ENCODE data around the gene DLGAP4. TPM values are rescaled to one million over a fixed set of nuclear protein-coding genes. Genes with fewer than 3 reads are reported as not detected.
A peak's percentile ranks its signal among the peaks of the same experiment; 100 is the strongest.

The DLGAP4 gene
- 199 TPM for total RNA-seq (ENCODE audit: unreplicated experiment)
- long read RNA-seq, transcript DLGAP4-206 (7 exons, 3,110 nt), result major isoform, 12 of 42 reads
- long read RNA-seq, partial matches to known transcripts, result 6 of 42 reads
- long read RNA-seq, other reads (novel, unspliced or antisense), result 24 of 42 reads

DNA sequence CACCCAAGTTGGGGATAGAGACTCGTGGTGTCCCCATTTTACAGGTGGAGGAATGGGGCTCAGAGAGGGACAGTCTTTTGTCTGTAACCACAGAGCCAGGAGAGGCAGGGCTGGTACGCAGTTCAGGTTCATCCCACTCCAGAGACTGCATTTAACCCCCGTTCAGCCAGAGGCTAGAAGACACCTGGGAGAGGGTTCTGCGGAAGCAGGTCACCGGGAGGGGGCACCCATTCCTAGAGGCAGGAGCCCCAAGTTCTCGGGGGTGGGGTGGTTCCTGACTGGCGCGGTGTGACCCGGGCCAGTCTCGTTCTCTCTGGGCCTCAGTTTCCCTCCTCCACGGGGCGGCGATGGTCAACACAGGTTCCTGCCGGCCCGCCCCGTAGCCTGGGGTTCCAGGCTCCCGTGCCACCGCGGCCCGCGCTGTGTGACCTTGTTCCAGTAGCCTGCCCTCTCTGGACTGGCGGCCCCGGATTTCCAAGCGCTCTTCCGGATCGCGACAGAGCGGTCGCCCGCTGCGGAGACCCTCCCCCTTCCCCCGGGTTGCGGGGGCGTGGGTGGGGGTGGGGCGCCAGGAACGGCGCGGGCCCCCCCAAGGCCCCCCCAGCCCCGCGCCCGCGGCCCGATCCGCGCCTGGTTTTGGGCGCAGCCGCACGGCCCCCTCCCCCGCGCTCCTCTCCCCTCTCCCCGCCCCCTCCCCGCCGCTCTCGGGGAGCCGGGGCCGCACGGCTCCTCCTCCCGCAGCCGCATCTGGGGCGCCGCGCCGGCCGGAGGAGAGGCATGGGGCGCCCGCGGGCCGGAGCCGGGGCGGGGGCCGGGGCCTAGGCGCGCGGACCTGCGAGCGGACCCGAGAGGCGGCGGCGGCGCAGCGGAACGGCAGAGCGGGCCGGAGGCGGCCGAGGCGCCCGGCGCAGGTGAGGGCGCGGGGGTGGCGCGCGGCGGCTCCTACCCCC lies at the start of gene DLGAP4:
DLGAP4 (plus strand) TSS at position 738 of the 950 bp plus-strand sequence. CDS start 125,379 bp downstream, outside the sequence.
- H3K4me3 Mint-ChIP-seq (ENCODE audit: unreplicated experiment), result peak within 1 kb of the TSS; percentile 83
- peaks cover 17% of the 10 kb centered on the region for H3K4me1 Mint-ChIP-seq (ENCODE audit: low read depth, unreplicated experiment)
- no peaks in the 10 kb centered on the region for H3K36me3 Mint-ChIP-seq (ENCODE audit: unreplicated experiment)
- H3K27me3 Mint-ChIP-seq (ENCODE audit: unreplicated experiment), result peaks cover 29% of the 10 kb centered on the region
- no peak for DNase-seq
- TF ChIP-seq CTCF (IDR thresholded peaks at IDR 0.05; ENCODE audit: partially characterized antibody, unreplicated experiment), result no peak
- H3K27ac Mint-ChIP-seq (ENCODE audit: unreplicated experiment), result no peak within 1 kb of the TSS
- H3K9me3 Mint-ChIP-seq (ENCODE audit: unreplicated experiment), result peaks cover 7% of the 10 kb centered on the region

DNA sequence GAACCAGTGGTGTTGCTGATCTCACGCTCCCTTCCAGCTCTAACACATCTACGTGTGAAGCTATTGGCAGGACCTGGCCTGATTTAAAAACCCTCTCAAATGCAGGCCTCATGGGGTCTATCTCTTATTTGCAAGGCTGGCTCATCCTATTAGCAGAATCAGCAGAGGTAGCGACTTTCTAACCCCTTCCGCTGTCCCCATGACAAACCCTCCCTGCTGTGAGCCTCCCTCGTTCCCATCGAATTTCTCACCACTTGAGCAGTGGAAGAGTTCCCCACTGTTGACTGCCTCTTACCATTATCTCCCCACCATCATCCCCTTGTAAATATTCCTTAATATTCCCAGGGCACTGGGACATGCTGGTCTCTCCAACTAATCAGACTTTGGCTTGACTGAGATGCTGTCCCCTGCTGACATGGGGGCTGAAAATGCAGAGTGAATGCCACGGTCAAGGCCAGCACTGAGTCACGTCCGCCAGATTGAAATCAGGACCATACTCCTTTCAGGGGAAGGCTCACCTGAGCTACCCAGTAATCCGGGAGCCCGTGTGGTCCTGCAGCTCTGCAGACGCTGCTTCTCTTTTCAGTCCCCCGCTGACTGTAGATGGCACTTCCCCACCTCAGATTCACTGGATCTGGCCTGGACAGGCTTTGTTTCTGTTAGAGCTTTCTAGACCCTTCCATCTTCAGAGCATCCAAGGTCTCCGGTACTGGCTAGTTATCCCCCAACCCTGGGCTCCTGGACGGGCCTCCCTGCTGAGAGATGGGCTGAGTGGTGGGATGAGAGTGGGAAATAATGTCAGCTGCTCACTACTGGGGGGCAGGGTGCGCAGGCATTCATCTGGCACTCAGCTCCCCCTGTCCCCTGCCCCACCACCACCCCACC lies 46.7 kb upstream of the DLGAP4 start:
- Mint-ChIP-seq H3K27me3 (ENCODE audit: unreplicated experiment) (peaks cover 4% of the 10 kb centered on the region), H3K9me3 (ENCODE audit: unreplicated experiment) (peaks cover 3% of the 10 kb centered on the region), H3K36me3 (ENCODE audit: unreplicated experiment) (no peaks in the 10 kb centered on the region), H3K27ac (ENCODE audit: unreplicated experiment) (no peak overlapping the region), H3K4me1 (ENCODE audit: low read depth, unreplicated experiment) (peaks cover 8% of the 10 kb centered on the region), H3K4me3 (ENCODE audit: unreplicated experiment) (no peak overlapping the region)
- no peak for TF ChIP-seq CTCF (IDR thresholded peaks at IDR 0.05; ENCODE audit: partially characterized antibody, unreplicated experiment)
- DNase-seq, result no peak

- TF ChIP-seq CTCF (IDR thresholded peaks at IDR 0.05; ENCODE audit: partially characterized antibody, unreplicated experiment), result no peak
- Mint-ChIP-seq H3K27ac (ENCODE audit: unreplicated experiment) (no peak overlapping the region), H3K9me3 (ENCODE audit: unreplicated experiment) (peaks cover 3% of the 10 kb centered on the region), H3K4me1 (ENCODE audit: low read depth, unreplicated experiment) (peaks cover 8% of the 10 kb centered on the region), H3K4me3 (ENCODE audit: unreplicated experiment) (no peak overlapping the region), H3K27me3 (ENCODE audit: unreplicated experiment) (peaks cover 4% of the 10 kb centered on the region), H3K36me3 (ENCODE audit: unreplicated experiment) (no peaks in the 10 kb centered on the region)
- no peak for DNase-seq
Observed at GRCh38 chr20:36260316-36260715, 45.8 kb upstream of the DLGAP4 start.

GRCh38 chr20:36261389-36262105 lies 44.6 kb upstream of the DLGAP4 start:
- DNase-seq, result no peak
- H3K27ac Mint-ChIP-seq (ENCODE audit: unreplicated experiment), result no peak overlapping the region
- no peak overlapping the region for H3K4me3 Mint-ChIP-seq (ENCODE audit: unreplicated experiment)
- peaks cover 8% of the 10 kb centered on the region for H3K4me1 Mint-ChIP-seq (ENCODE audit: low read depth, unreplicated experiment)
- no peak for TF ChIP-seq CTCF (IDR thresholded peaks at IDR 0.05; ENCODE audit: partially characterized antibody, unreplicated experiment)
- peaks cover 4% of the 10 kb centered on the region for H3K27me3 Mint-ChIP-seq (ENCODE audit: unreplicated experiment)
- no peaks in the 10 kb centered on the region for H3K36me3 Mint-ChIP-seq (ENCODE audit: unreplicated experiment)
- peaks cover 3% of the 10 kb centered on the region for H3K9me3 Mint-ChIP-seq (ENCODE audit: unreplicated experiment)
